HG03439 (cell line): ENCODE results near the gene C5orf22.
"Not testable (repeated sequence)": the region's sequence is repeated elsewhere in the genome, so short reads cannot be mapped to it uniquely, and the experiment has no call there.

Experiments
- ATAC-seq: cut with Tn5 transposase; IDR thresholded peaks from one replicate; pipeline ENCODE4 v1.9.1; 2021; ENCODE audit warnings: mild to moderate bottlenecking, moderate library complexity; ENCODE audit not compliant: unreplicated experiment

C5orf22 gene

DNA sequence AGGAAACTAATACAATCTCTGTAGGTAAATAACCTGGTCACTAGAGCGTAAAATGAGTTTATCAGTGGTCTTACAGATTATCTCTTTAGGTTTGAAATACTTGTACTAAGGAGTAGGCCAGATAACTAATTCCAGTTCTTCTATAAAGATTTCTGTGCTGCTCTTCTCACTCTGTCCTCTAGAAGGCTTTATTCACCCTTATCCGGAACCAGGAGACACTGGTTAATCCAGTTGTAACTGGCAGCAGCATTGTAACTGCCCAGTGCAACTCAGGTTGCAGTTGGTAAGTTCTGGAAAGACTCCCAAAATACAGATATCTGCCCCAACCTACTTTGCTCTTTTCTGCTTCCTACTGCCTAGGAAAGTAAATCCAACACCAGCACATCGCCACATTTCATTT is 19.8 kb downstream of the C5orf22 start:
- no peak for ATAC-seq

DNA sequence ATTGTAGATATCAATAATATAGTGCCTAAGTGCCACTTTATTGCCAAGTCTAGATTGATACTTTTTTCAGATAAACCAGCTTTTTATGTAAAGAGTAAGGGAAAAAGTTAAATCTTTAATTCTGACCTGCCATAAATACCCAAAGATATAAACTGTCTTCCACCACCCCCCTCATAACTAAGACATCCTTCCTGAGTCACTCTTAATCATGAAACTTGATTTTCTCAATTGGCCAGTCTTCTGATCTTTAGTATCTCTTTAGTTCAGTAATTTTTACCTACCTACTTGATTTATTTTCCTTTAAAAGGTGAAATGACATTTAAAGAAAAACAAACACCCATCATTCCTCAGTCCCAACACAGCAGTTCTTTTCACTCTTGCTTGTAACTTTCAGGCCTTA is 21.8 kb downstream of the C5orf22 start:
- ATAC-seq = no peak

DNA sequence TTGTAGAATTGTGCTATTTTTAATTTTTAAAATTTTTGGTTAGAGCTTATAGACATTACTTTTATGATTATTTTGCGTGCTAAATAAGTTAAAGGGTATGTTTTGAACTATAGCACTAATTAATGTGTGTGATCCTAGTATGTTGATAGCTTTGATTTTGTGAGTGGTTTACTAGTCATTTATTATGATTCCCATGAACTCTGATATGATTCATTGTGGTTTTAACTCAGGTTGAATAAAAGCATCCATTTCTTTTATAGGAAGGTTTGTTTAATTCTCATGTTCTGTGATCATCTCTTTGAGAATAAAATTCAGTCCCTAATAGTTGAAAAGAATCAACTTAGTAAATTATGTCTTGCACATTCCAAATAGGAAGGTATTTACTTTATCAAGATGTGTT is 22.5 kb downstream of the C5orf22 start:
- no peak for ATAC-seq

DNA sequence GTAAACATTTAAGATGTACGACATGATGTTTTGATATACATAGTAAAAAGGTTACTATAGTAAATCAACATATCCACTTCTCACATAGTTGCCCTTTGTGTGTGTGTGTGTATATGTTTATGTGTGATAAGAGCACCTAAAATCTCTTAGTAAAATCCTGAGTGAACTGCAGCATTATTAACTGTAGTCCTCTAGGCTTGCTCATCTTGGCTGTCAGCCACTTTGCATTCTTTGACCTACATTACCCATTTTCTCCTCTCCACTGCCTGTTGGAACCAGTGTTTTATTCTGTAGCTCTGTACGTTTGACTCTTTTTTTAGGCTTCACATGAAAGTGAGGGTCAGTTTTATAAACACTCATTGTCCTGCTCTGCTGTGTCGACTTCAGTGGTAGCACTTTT is 24.4 kb downstream of the C5orf22 start:
- ATAC-seq = no peak

DNA sequence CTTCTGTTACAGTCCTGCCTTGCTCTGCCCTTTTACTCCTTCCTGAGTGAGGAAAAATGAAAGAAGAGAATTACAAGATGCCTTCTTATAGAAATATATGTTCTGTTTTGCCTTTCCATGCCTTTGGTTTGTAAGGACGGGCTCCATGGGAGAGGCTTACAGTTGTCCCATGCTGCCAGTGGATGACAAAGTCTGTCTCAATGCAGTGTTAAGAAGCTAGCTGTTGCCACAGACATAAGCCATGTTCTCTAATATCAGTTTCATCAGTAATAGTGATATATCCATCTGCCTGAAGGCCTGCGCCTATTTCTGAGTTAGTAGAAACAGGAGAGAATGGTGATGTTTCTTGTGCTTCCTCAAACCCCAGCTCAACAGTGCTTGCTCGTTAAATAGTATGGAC is 27.8 kb downstream of the C5orf22 start:
- no peak for ATAC-seq

DNA sequence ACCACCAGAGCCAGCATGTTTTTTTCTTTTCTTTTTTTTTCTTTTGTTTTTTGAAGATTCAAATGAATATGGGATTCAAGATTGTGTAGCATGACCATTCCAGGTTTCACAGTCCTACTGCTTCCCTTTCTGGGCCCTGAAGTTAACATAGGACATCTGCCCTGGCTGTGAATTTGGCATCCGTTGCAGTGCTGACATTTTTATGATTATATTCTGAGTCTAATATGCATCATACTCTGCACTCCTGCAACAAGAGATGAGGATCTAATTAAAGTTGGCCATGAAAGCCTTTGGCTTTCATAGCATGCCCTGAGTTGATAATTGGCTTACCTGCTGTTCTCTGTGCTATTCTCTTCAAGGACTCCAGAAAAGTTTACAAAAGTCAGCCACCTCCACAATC is 29.8 kb downstream of the C5orf22 start:
- ATAC-seq = no peak

DNA sequence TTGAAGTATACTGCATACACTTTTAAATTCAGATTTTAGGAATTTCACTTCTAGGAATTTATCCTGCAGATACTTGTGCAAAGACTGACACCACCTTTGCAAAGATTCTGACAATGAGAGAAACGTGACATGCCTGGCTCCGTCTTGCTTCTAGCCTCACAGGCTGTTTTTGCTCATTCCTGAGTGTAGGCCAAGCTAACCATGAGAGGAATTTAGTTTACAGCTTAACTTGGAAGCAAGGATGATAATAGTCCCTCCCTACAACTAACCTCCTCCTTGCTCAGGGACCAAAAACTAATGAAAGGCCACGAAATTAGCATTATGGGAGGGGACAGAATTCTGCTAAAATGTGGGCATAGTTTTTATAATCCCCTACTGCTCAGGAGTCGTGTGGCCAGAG is 31.1 kb downstream of the C5orf22 start:
- ATAC-seq = no peak

DNA sequence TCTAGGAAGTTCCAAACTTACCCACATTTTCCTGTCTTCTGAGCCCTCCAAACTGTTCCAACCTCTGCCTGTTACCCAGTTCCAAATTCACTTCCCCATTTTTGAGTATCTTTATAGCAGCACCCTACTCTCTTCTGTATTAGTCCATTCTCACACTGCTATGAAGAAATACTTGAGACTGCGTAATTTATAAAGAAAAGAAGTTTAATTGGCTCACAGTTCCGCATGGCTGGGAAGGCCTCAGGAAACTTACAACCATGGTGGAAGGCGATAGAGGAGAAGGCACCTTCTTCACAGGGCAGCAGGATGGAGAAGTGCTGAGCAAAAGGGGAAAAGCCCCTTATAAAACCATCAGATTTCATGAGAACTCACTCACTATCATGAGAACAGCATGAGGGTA is 34.3 kb downstream of the C5orf22 start:
- not testable (repeated sequence) for ATAC-seq

DNA sequence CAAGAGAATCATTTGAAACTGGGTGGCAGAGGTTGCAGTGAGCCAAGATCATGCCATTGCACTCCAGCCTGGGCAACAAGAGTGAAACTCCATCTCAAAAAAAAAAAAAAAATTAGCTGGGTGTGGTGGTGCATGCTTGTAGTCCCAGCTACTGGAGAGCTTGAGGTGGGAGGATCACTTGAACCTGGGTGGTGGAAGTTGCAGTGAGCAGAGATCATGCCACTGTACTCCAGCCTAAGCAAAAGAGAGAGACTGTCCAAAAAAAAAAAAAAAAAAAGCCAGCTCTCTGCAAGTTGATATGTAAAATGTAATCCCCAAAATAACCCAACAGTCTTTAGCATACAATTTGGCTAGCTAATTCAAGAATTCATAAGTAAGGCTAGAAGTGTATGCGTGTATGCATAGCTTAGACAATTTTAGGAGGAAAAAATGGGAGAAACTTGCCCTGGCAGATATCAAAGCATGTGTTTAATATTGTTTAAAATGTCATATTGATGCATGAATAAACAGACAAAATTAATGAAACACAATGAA is 36.3 kb downstream of the C5orf22 start:
- no peak for ATAC-seq

DNA sequence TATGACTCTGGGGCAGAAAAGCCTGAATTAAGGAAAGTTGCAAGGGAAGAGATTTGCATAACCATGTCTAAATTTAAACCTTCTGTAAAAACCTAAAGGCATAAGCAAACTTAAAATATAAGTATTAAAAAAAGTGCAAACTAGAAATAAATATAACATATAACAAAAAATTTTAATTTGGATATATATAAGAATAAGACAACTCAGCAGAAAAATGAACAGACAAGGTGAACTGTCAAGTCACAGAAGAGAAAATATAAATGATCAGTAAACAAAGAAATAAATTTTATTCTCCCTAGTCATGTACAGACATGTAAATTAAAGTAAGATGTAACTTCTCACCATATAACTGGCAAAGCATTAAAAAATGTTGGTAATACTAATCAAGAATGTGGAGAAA is 37.0 kb downstream of the C5orf22 start:
- ATAC-seq = no peak

DNA sequence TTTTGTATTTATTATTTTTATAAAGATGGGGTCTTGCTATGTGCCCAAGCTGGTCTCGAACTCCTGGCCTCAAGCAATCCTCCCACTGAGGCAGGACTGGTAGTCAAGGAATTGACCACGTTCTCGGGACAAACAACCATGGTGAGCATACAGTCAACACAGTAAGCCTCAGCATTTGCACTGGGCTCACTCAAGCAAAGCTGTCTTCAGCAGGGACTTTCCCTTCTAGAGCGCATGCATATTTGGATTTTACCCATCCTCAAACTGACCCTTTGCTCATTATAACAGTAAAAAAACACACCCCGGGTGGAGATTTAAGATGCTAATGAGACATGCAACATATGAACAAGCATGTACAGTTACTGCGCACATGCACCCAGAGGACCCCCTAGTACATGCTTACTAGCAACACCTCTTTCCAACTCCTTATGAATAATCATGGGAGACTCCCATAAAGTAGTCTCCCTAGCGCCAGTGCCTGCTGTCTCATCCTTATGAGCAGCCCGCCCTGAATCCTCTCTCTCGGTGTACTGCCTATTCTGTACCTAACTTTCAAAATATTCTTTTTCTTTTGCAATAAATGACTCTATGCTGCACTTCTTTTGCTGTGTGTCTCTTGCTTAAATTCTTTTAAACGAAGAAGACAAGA is 41.5 kb downstream of the C5orf22 start:
- ATAC-seq = peak; percentile 87

DNA sequence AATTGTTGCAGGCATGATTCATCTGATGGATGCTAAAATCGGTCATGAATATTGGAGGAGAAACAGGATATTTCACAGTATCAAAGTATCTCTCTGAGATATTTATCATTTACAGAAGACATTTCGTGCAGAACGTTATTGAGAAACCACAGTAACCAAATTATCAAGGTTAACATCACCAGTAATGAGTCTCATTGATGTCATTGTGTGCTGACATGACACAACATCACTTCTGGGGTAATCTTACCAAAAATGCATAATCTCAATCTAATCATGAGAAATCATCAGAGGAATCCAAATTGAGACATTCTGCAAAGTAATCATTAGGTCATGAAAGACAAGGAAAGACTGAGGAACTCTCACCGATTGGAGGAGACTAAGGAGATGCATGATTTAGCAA is 42.7 kb downstream of the C5orf22 start:
- ATAC-seq = no peak

DNA sequence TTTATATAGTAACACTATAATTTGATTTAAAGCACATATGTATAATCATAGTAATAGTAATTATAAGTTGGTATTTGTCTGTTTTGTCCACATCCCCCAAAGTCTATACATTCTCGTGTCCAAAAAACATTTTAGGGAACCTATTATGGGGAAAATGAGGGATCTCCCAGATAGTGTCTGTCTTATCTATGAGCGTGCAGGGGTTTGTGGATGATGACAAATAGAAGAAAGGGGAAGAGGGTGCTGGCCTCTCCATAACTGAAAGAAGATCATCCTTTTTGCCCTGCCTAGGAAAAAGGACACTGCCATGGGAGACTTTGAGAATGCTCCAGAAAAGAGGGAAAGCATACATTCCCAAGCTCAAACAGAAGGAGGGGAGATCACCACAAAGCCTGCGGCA is 45.3 kb downstream of the C5orf22 start:
- ATAC-seq = no peak

DNA sequence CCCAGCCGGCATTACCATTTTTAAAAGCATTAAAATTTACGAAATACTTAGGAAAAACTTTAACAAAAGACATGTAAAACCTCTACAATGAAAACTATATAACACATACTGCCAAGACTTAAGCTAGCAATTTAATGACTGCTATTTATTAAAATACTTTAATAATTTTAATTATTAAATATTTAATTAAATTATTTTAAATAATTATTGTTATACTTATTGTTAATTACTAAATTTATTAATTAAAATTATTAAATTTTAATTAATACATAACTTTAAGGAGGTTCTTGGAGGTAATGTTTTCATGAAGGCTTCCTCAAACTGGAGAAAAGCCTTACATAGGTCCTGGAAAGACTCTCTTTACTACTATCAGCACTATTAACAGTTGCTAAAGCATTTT is 47.5 kb downstream of the C5orf22 start:
- ATAC-seq = no peak

DNA sequence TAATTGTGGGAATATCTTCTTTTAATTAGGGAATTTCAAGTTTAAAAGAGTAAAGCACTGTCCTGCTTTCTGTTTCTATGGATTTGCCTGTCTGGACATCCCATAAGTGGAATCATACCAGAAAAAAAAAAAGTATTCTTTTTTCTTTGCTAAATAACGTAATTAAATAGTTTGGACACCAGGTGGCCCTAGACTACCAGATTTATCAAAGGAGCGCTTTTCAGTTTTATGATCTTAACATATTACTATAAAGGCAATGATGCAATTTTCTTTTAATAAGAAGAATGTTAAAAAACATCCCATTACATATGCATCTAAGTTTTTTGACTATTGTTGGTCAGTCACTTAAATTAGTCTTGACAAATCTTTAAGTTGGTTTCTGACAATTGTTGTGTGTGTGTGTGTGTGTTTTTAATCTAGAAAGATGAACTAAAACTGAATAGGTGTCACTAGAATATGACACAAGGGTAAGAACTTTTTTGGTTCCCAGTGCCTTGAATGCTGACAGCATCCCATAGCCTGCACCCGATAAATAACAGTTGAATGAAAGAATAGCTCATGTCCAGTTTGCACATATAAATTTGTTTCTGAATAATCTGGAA is 49.5 kb downstream of the C5orf22 start:
- no peak for ATAC-seq

DNA sequence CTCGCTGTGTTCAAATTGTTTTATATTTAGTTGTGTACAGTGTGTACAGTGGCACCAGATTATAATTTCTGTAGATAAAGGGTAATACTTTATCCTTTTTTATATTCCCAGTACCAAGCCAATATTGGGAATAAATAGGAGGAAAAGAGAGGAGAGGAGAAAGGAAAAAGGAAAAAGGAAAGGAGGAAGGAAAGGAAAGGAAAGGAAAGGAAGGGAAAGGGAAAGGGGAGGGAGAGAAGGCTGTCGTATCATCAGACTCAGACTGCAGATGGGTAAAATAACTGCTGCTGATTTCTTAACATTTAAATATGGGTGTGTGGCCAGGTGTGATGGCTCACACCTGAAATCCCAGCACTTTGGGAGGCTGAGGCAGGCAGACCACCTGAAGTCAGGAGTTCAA is 51.0 kb downstream of the C5orf22 start:
- no peak for ATAC-seq

DNA sequence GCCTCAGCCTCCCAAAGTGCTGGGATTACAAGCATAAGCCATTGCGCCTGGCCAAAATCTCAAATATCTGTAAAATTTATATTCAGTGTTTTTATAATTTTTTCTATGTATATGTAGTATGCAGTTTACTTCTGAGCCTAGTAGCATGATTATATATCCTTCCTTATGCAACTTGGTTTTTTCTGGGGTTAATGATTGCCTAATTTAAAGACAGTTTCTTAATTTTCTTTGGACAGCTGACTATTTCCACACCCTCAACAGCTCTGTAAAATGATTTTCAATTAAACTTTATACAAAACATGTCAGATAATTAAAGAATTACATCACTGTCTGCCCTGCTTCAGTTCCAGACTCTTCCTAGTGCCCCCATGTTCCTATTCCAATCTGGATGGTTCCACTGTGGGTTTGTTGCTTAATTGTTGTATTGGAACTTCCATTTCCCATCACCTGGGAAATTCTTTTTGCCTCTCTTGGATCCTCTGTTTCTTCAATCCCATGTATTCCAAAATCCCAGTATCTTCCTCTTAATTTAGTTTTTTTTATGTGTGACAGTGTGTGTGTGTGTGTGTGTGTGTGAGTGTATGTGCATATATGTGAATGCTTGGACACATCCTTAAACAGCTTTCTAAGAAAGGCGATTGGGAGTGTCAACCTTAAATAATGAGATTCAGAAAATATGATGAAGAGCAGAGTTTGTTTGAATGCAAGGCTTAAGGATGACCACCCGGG is 53.2 kb downstream of the C5orf22 start:
- ATAC-seq = no peak

DNA sequence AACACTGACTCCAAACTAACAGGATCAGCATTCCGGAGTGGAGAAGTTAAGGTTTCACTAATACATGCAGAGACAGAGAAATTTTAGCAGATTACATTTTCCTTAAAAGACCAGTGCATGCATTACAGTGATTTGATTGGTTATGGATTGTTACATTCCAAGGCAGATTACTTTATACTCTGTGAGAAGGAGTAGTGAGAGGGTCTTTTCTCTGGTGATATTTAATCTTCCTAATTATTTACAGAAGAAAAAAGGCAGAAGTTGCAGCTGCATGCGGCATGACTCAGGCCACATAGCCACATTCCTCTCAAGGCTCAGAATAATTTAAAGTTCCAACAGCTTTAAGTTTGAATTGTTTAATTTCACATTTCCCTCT is 53.8 kb downstream of the C5orf22 start:
- no peak for ATAC-seq

DNA sequence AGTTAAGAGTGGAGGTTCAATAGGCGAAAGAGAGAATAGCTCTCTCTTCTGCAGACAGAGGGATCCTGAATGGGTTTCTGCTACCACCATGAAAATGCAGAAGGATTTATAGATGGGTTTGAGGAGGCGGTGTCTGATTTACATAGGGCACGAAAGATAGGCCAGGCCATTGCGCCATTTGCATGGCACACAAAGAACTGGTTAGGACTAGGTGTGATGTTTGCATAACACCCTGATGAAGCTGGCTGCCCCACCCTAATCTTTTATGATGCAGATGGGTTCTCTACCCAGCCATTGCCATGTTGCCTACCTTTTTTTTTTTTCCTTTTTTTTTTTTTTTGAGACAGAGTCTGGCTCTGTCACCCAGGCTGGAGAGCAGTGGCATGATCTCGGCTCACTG is 55.4 kb downstream of the C5orf22 start:
- ATAC-seq = no peak

DNA sequence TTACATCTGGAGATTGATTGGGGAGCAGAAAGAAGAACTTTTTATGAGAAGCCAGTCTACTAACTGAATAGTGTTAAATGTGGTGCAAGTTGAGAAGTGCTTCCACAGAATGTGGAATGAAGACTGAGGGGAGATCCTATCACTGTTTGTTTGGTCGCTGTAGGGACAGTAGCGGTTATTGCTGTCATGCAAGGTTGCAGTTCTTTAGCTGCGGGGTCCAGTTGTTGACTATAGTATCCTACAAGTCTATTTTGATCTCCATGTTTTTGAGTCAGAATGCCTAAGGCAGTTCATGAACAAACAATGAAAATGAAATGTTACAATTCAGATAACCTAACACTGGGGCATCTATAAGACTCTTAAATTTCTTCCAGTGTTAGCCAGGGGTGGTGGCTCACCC is 61.6 kb downstream of the C5orf22 start:
- no peak for ATAC-seq

DNA sequence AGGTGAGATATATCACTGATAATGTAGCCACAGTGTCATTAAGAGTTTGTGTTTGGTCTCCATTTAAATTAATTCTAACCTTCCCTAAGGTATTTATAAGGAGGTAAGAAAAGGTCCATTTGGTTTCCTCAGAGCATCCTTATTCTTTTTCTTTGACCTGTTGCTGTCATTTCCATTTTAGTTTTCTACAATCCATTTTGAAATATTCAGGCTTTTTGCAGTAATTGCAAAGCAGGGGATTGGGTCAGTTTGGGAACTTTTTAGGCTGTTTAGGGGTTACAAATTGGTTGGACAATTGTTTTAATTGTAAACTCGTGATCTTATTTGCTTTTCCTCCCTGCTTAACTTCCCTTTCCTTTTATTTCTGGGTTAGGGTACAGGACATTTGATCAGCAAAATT is 64.3 kb downstream of the C5orf22 start:
- no peak for ATAC-seq
